Osteocyte (in vitro differentiated cells): Measurements from ENCODE around the gene PLXNA1. TPM values are rescaled to one million over a fixed set of nuclear protein-coding genes. Genes with fewer than 3 reads are reported as not detected.

Source experiments
- DNase-seq: peaks from one replicate; pipeline ENCODE4 v3.0.0; 2021; ENCODE audit warnings: mixed read lengths; ENCODE audit not compliant: unreplicated experiment; ENCODE audit errors: extremely low spot score
- H3K27ac Mint-ChIP-seq: one replicate; pipeline ENCODE4 v1.8.0; 2021; ENCODE audit warnings: mild to moderate bottlenecking, mixed read lengths; ENCODE audit not compliant: unreplicated experiment
- H3K27me3 Mint-ChIP-seq: one replicate; pipeline ENCODE4 v1.8.0; 2021; ENCODE audit warnings: mixed read lengths; ENCODE audit not compliant: unreplicated experiment
- H3K36me3 Mint-ChIP-seq: one replicate; pipeline ENCODE4 v1.8.0; 2021; ENCODE audit warnings: mixed read lengths; ENCODE audit not compliant: unreplicated experiment
- H3K4me1 Mint-ChIP-seq: one replicate; pipeline ENCODE4 v1.8.0; 2021; ENCODE audit warnings: mixed read lengths; ENCODE audit not compliant: unreplicated experiment
- H3K4me3 Mint-ChIP-seq: one replicate; pipeline ENCODE4 v1.8.0; 2021; ENCODE audit warnings: mild to moderate bottlenecking, moderate library complexity, mixed read lengths; ENCODE audit not compliant: unreplicated experiment
- H3K9me3 Mint-ChIP-seq: one replicate; pipeline ENCODE4 v1.8.0; 2021; ENCODE audit warnings: mixed read lengths; ENCODE audit not compliant: unreplicated experiment
- CTCF ChIP-seq: fragments of 200-600 bp; sonication (generic); IDR thresholded peaks from 2 replicates; pipeline ENCODE4 v1.5.0; 2021; ENCODE audit warnings: antibody characterized with exemption, mild to moderate bottlenecking, moderate library complexity
- total RNA-seq: library from RNA; stranded (reverse); gene quantifications from 2 replicates; pipeline ENCODE4 v1.2.1, GENCODE V29; 2021

The PLXNA1 gene
- total RNA-seq, 1 donor from 2014 or later, result 60.5 TPM

DNA sequence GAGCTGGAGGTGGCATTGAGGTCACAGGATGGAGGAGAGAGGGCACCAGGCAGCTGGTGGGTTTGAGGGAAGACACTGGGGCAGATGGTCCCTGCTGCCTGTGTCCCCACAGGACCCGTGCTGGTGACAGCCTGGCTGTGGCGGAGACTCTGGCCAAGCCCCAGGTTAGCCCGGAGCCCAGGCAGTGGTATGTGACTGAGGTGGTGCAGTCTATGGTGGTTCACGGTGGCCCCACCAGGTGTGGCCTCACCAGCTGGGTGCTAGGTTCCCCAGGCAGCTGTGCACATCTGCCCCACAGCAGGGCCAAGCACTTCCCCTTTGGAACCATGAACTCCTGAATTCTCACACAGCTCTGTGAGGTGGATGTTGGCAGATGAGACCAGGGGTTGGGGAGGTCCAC lies 15.4 kb downstream of the PLXNA1 start:
- Mint-ChIP-seq H3K9me3 (no peaks in the 10 kb centered on the region), H3K36me3 (peaks cover 2% of the 10 kb centered on the region), H3K27me3 (no peaks in the 10 kb centered on the region), H3K4me1 (peaks cover 38% of the 10 kb centered on the region), H3K4me3 (no peak overlapping the region), H3K27ac (no peak overlapping the region)
- TF ChIP-seq CTCF, result no peak
- DNase-seq, result no peak

- H3K27ac Mint-ChIP-seq, result no peak overlapping the region
- no peaks in the 10 kb centered on the region for H3K27me3 Mint-ChIP-seq
- H3K4me1 Mint-ChIP-seq, result peaks cover 40% of the 10 kb centered on the region
These were observed 15.8 kb downstream of the PLXNA1 start for GRCh38 chr3:126998728-126999127.

GRCh38 chr3:126999383-126999782 lies 16.5 kb downstream of the PLXNA1 start:
- Mint-ChIP-seq H3K36me3 (no peaks in the 10 kb centered on the region), H3K27me3 (no peaks in the 10 kb centered on the region), H3K4me1 (peaks cover 38% of the 10 kb centered on the region), H3K27ac (no peak overlapping the region), H3K9me3 (no peaks in the 10 kb centered on the region), H3K4me3 (no peak overlapping the region)
- no peak for TF ChIP-seq CTCF
- DNase-seq, result no peak

More at GRCh38 chr3:126998728-126999127, 15.8 kb downstream of the PLXNA1 start:
- TF ChIP-seq CTCF, result no peak
- H3K36me3 Mint-ChIP-seq, result peaks cover under 1% of the 10 kb centered on the region
- H3K9me3 Mint-ChIP-seq, result no peaks in the 10 kb centered on the region
- H3K4me3 Mint-ChIP-seq, result no peak overlapping the region
- no peak for DNase-seq

- no peak for TF ChIP-seq CTCF
- peaks cover 33% of the 10 kb centered on the region for H3K4me1 Mint-ChIP-seq
- no peak for DNase-seq
- no peaks in the 10 kb centered on the region for H3K27me3 Mint-ChIP-seq
- H3K9me3 Mint-ChIP-seq, result no peaks in the 10 kb centered on the region
- no peak overlapping the region for H3K27ac Mint-ChIP-seq
- no peak overlapping the region for H3K4me3 Mint-ChIP-seq
- no peaks in the 10 kb centered on the region for H3K36me3 Mint-ChIP-seq
These were observed 17.2 kb downstream of the PLXNA1 start for GRCh38 chr3:127000119-127000518.

DNA sequence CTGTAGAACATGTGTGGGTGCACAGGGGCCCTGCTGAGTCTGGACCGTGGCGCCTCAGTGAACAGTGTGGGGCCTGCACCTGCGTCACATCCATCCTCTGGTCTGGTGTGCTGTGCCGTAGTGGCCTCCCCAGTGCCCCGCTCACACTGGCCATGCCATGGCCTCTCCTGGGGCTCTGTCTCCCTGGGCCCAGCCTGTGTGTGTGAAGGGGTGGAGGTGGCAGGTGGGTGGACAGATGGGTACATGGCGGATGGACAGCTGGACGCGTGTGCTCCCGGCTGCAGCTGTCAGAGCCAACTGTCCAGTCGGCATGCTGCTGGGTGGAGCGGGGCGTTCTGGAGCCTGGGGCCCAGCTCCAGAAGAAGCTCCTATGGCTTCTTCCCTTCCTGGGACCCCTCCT lies 17.8 kb downstream of the PLXNA1 start:
- DNase-seq, result no peak
- peak overlapping the region; percentile 16 for H3K27ac Mint-ChIP-seq
- no peak for TF ChIP-seq CTCF
- H3K4me3 Mint-ChIP-seq, result no peak overlapping the region
- peaks cover 33% of the 10 kb centered on the region for H3K4me1 Mint-ChIP-seq
- H3K9me3 Mint-ChIP-seq, result no peaks in the 10 kb centered on the region
- no peaks in the 10 kb centered on the region for H3K36me3 Mint-ChIP-seq
- no peaks in the 10 kb centered on the region for H3K27me3 Mint-ChIP-seq
